ENCODE measurements around the gene SIVA1.

SIVA1 gene

GRCh38 chr14:104752735-104753527 is at the start of gene SIVA1:
TSS of gene SIVA1 (plus strand) at chr14:104753147. CDS start at chr14:104753202, 55 bp downstream.
- DNase-seq (ENCODE audit: low spot score): peak; percentile 99

GRCh38 chr14:104703269-104703668 is 49.7 kb upstream of the SIVA1 start:
- no peak for DNase-seq (ENCODE audit: low spot score)

- no peak for DNase-seq (ENCODE audit: low spot score)
Measured at GRCh38 chr14:104704252-104704651, 48.7 kb upstream of the SIVA1 start.

- DNase-seq (ENCODE audit: low spot score): no peak
Measured at GRCh38 chr14:104705340-104706047, 47.5 kb upstream of the SIVA1 start.

- DNase-seq (ENCODE audit: low spot score): no peak
Measured at GRCh38 chr14:104706733-104707607, 46.0 kb upstream of the SIVA1 start.

GRCh38 chr14:104707608-104708595 is 45.0 kb upstream of the SIVA1 start:
- DNase-seq (ENCODE audit: low spot score): no peak

- DNase-seq (ENCODE audit: low spot score): no peak
Measured at GRCh38 chr14:104708606-104709268, 44.2 kb upstream of the SIVA1 start.

- no peak for DNase-seq (ENCODE audit: low spot score)
Measured at GRCh38 chr14:104709387-104710039, 43.4 kb upstream of the SIVA1 start.

GRCh38 chr14:104710071-104710735 is 42.7 kb upstream of the SIVA1 start:
- no peak for DNase-seq (ENCODE audit: low spot score)

GRCh38 chr14:104712881-104713734 is 39.8 kb upstream of the SIVA1 start:
- DNase-seq (ENCODE audit: low spot score): no peak

- no peak for DNase-seq (ENCODE audit: low spot score)
Measured at GRCh38 chr14:104714066-104714465, 38.9 kb upstream of the SIVA1 start.

- no peak for DNase-seq (ENCODE audit: low spot score)
Measured at GRCh38 chr14:104714681-104715080, 38.3 kb upstream of the SIVA1 start.

- no peak for DNase-seq (ENCODE audit: low spot score)
Measured at GRCh38 chr14:104715416-104715815, 37.5 kb upstream of the SIVA1 start.

- DNase-seq (ENCODE audit: low spot score): no peak
Measured at GRCh38 chr14:104715871-104716270, 37.1 kb upstream of the SIVA1 start.

GRCh38 chr14:104717137-104717536 is 35.8 kb upstream of the SIVA1 start:
- no peak for DNase-seq (ENCODE audit: low spot score)

- DNase-seq (ENCODE audit: low spot score): no peak
Measured at GRCh38 chr14:104717646-104718045, 35.3 kb upstream of the SIVA1 start.

GRCh38 chr14:104718147-104718546 is 34.8 kb upstream of the SIVA1 start:
- no peak for DNase-seq (ENCODE audit: low spot score)

- no peak for DNase-seq (ENCODE audit: low spot score)
Measured at GRCh38 chr14:104718871-104719270, 34.1 kb upstream of the SIVA1 start.

GRCh38 chr14:104719343-104719742 is 33.6 kb upstream of the SIVA1 start:
- DNase-seq (ENCODE audit: low spot score): no peak
